HG02852 (cell line): ENCODE measurements around the gene DACT3.
"Not testable (repeated sequence)": the region's sequence is repeated elsewhere in the genome, so short reads cannot be mapped to it uniquely, and the experiment has no call there.

Experiments
- ATAC-seq: cut with Tn5 transposase; IDR thresholded peaks from one replicate; pipeline ENCODE4 v1.9.1; 2021; ENCODE audit warnings: mild to moderate bottlenecking, moderate library complexity; ENCODE audit not compliant: unreplicated experiment

The DACT3 gene

DNA sequence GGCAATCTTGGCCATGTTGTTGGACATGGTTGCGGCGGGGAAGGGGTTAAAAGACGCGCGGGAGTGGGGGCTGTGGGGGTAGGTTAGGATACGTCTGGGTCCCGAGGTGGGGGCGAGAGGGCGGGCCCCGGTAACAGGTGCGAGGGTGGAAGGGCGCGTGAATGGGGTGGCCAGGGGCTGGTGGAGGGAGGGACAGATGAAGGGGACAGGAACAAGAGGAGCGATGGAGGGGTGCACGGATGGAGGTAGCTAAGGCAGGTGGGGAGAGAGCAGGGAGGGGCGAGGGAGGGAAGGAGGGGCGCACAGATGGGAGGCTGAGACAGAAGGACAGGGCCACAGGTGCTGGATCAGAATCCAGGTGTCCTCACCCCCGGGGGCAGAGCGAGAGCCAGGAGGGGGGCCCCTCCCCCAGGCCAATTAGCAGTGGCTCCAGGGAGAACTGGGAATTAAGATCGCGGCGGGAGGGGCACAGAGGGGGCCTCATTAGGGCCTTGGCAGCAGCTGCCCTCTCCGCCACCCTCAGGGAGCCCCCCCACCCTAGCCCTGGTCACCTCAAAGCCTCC lies 26.2 kb downstream of the DACT3 start:
- ATAC-seq, result no peak

GRCh38 chr19:46634045-46634655 lies 26.8 kb downstream of the DACT3 start:
- ATAC-seq, result peak; percentile 53

DNA sequence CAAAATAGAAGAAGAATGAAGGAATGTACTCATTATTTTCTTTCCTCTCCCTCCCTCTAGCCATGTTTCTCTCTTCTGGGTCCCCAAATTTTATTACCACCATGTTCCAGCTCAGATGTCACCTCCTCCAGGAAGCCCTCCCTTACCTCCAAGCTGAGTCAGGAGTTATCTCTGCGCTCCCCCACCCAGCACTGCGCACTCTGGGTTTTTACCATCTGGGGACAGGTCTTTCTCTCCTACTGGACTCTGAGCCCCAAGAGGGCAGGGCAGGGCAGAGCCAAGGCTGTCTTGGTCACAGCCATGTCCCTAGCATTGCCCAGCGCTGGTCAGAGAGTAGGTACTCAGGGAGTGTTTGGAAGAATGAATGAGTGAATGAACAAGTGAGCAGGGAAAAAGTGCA lies 27.9 kb downstream of the DACT3 start:
- no peak for ATAC-seq

GRCh38 chr19:46631481-46631880 lies 29.5 kb downstream of the DACT3 start:
- ATAC-seq, result no peak

GRCh38 chr19:46630586-46631205 lies 30.3 kb downstream of the DACT3 start:
- ATAC-seq, result no peak

DNA sequence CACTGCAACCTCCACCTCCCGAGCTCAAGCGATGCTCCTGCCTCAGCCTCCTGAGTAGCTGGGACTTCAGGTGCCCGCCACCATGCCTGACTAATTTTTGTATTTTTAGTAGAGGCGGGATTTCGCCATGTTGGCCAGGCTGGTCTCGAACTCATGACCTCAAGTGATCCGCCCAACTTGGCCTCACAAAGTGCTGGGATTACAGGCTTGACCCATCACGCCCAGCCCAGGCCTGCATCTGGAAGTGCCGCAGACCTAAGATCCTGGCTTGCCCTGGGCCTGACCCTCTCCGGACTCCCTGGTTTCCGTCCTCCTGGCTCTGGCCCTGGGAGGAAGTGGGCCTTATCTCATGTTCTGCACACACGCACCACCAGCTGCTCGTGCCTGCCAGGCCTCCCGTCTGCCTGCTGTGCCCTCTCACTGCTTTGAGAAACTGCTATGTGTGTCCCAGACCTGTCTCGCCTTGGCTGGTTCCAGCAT lies 31.4 kb downstream of the DACT3 start:
- ATAC-seq, result no peak

- not testable (repeated sequence) for ATAC-seq
Measured at GRCh38 chr19:46628970-46629369, 32.0 kb downstream of the DACT3 start.

DNA sequence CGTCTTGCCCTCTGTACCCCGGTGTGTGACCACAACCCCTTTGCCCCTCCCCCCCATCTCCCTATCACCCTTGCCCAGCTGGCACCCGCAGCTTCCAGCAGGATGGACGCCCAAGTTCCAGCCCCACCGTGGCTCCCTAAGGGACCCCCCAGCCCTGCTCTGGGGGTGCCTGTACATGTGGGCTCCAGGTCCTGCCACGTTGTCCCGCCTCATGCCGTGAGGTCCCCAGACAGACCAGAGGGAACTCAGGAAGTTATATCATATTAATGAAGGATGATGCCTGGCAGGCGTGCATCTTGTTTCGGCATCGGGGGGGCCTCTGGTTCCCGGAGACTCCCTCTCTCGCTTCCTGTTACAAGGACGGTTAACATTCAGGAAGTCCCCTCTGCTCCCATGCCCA lies 34.5 kb downstream of the DACT3 start:
- no peak for ATAC-seq

DNA sequence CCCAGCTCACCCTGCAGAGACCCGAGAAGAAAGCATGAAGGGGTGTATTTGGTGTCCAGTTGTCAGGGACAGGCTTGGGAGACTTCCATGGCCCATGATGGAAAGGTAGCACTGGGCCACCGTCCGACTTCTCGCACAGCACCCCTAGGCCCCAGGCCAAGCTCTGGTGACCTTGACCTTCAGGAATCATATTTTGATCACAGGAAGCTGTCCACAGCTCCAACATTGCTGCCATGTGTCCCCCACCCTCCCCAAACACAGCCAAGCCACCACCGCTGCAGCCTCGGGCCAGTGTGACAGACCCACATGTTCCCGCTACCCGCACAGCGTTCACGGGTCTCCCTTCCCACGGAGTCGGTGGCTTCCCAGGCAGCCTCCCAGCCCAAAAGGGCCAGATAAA lies 35.3 kb downstream of the DACT3 start:
- ATAC-seq, result no peak

GRCh38 chr19:46624958-46625661 lies 35.9 kb downstream of the DACT3 start, which contains the start of gene PTGIR:
Gene PTGIR, minus strand, starts transcription at chr19:46625089. Its CDS starts 864 bp downstream, at chr19:46624225.
- ATAC-seq, result no peak

- no peak for ATAC-seq
Measured at GRCh38 chr19:46623915-46624502, 37.0 kb downstream of the DACT3 start.

- ATAC-seq, result no peak
Measured at GRCh38 chr19:46622118-46622446, 38.9 kb downstream of the DACT3 start.

DNA sequence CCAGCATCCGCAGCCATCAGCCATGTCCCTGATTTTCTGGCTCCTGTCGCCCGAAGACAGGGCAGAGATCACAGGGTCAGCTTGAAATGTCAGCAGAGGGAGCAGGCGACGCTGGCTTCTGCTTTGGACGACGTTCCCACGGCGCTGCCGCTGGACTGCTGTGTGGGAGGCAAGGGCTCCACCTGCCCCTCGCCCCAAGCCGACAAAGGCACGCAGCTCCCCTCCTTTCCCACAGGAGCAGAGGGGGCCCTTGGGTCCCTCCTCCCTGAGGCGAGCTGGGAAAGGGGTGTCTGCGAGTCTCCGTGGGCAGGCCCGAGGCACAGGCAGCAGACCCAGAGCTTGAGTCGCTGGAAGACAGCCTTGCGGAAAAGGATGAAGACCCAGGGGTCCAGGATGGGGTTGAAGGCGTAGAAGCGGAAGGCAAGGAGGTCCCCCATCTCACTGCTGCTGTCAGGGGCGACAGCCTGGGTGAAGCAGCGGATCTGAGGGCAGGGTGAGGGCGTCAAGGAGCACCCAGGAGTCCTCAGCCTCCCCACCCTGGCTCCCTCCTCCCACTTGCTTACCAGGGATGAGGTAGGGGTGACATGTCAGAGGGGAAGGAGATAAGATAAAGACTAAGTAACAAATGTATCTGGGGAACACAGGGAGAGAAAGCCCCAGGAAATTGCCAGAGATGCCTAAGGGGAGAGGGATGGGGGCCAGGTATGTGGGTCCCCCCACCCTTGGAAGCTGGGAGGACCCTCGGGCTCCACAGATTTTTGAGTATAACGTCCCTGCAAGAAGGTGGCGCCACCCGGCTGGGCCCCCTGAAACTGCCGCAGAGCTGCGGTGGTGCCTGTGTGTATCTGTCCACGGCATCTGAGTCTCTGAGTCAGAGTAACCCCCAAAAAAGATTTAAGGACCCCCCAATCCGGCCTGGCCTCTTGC lies 39.5 kb downstream of the DACT3 start:
- ATAC-seq, result no peak

GRCh38 chr19:46620716-46621115 lies 40.3 kb downstream of the DACT3 start:
- ATAC-seq, result no peak

GRCh38 chr19:46620267-46620666 lies 40.7 kb downstream of the DACT3 start:
- no peak for ATAC-seq

GRCh38 chr19:46618670-46619231 lies 42.2 kb downstream of the DACT3 start:
- ATAC-seq, result no peak

DNA sequence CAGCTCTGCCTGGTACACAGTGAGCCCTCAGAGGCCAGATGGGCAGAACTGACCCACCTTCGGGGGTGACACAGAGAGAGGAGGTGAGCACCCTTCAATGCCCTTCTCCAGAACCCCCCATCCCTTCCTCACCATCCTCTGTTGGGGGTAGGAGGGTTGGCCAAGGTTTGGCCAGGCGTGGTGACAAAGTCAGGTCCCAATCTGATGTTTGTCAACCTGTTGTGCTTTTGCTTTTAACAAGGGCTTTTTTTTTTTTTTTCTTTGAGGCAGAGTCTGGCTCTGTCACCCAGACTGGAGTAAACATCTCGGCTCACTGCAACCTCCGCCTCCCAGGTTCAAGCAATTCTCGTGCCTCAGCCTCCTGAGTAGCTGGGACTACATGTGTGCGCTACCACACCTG lies 43.4 kb downstream of the DACT3 start:
- no peak for ATAC-seq

DNA sequence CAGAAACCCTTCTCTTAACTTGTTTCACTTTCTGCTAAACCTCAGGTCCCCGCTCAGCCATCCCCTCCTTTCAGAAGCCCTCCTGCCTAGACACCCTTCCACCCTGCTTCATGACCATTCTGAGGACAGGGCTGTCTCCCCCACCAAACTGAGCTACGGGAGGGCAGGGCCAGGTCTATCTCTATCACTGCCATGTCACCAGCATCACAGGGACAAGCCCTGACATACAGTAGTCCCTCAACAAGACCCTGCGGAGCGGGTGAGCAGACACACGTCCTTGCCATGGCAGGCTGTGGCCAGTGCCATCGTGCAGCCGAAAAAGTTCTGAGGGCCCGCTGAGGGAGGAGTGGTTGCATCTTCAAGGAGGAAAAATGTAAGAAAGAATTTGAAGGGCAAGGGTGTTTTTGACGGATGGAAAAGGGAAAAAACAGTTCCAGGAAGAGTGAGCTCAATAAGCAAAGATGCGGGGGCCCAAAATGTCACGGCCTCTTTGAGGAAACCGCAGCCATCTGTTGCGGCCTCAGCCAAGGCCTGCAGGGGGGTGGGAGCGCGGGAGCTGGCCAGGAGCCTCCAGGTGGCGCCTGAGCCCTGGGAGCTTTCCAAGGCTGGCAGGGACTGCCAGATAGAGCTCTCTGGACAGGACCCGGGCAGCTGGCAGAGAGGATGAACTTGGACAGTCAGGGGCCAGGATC lies 44.2 kb downstream of the DACT3 start:
- no peak for ATAC-seq

DNA sequence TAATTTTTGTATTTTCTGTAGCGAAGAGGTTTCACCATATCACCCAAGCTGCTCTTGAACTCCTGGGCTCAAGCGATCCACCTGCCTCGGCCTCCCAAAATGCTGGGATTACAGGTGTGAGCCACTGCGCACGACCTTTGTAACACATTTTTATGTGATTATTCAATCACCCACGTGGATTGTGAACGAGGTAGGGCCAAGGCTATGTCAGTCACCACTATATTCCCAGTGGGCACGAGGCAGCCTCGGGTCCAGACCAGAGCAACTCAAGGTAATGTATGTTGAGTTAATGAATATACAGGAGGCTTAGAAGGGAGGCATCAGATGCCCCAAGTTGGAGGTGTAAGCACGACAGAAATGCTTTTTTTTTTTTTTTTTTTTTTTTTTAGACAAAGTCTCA lies 45.0 kb downstream of the DACT3 start:
- no peak for ATAC-seq
